GM19035 (cell line): ENCODE data around the gene P2RY14.

Source experiments
- ATAC-seq: cut with Tn5 transposase; IDR thresholded peaks from one replicate; pipeline ENCODE4 v1.9.1; 2021; ENCODE audit not compliant: unreplicated experiment

Gene P2RY14

GRCh38 chr3:151278230-151278629 is at the start of gene P2RY14:
P2RY14 (minus strand) TSS chr3:151278542; CDS start chr3:151214316, 64,226 bp downstream.
- ATAC-seq, result no peak

GRCh38 chr3:151327571-151328198 is 49.3 kb upstream of the P2RY14 start:
- ATAC-seq, result no peak

GRCh38 chr3:151322511-151322910 is 44.2 kb upstream of the P2RY14 start:
- ATAC-seq, result no peak

GRCh38 chr3:151321526-151321925 is 43.2 kb upstream of the P2RY14 start:
- ATAC-seq, result no peak

GRCh38 chr3:151320131-151320530 is 41.8 kb upstream of the P2RY14 start:
- ATAC-seq, result no peak

GRCh38 chr3:151319628-151320027 is 41.3 kb upstream of the P2RY14 start:
- no peak for ATAC-seq

- no peak for ATAC-seq
Observed at GRCh38 chr3:151318991-151319390, 40.6 kb upstream of the P2RY14 start.

GRCh38 chr3:151318313-151318712 is 40.0 kb upstream of the P2RY14 start:
- ATAC-seq, result no peak

- no peak for ATAC-seq
Observed at GRCh38 chr3:151316267-151316991, 38.1 kb upstream of the P2RY14 start, which contains the start of gene GPR87. GPR87 (minus strand) TSS chr3:151316820; CDS start chr3:151300100, 16,720 bp downstream.

GRCh38 chr3:151315846-151316245 is 37.5 kb upstream of the P2RY14 start:
- ATAC-seq, result no peak

- ATAC-seq, result no peak
Observed at GRCh38 chr3:151315136-151315535, 36.8 kb upstream of the P2RY14 start.

- ATAC-seq, result no peak
Observed at GRCh38 chr3:151314593-151314992, 36.3 kb upstream of the P2RY14 start.

- no peak for ATAC-seq
Observed at GRCh38 chr3:151314137-151314536, 35.8 kb upstream of the P2RY14 start.

- ATAC-seq, result no peak
Observed at GRCh38 chr3:151312972-151313371, 34.6 kb upstream of the P2RY14 start.

GRCh38 chr3:151309566-151309965 is 31.2 kb upstream of the P2RY14 start:
- ATAC-seq, result no peak

- ATAC-seq, result no peak
Observed at GRCh38 chr3:151307583-151308488, 29.5 kb upstream of the P2RY14 start.

- ATAC-seq, result no peak
Observed at GRCh38 chr3:151307131-151307530, 28.8 kb upstream of the P2RY14 start.

GRCh38 chr3:151306168-151306810 is 27.9 kb upstream of the P2RY14 start:
- no peak for ATAC-seq

- ATAC-seq, result no peak
Observed at GRCh38 chr3:151305775-151306151, 27.4 kb upstream of the P2RY14 start.

- no peak for ATAC-seq
Observed at GRCh38 chr3:151305060-151305774, 26.9 kb upstream of the P2RY14 start.
